SK-N-SH (cell line): ENCODE data around the gene STK35.

ENCODE experiments used
- CTCF ChIP-seq: fragments of 200-600 bp; sonication (generic); IDR thresholded peaks from 2 replicates; pipeline ENCODE4 v1.6.1; 2017; ENCODE audit warnings: antibody characterized with exemption, mild to moderate bottlenecking, moderate library complexity
- EZH2phosphoT487 ChIP-seq: fragments of 200-600 bp; sonication (generic); IDR thresholded peaks from 2 replicates; pipeline ENCODE4 v1.6.1; 2017; ENCODE audit warnings: low read depth, mixed run types, mild to moderate bottlenecking, antibody characterized with exemption, moderate library complexity, borderline replicate concordance
- JUND ChIP-seq: IDR thresholded peaks from 2 replicates; pipeline ENCODE4 v1.4.0; 2012
- REST ChIP-seq: IDR thresholded peaks from 2 replicates; pipeline ENCODE4 v1.6.1; 2012; ENCODE audit warnings: mild to moderate bottlenecking, low read depth, low read length, moderate library complexity
- RXRA ChIP-seq: IDR thresholded peaks from 2 replicates; pipeline ENCODE4 v1.4.0; 2012; ENCODE audit warnings: low read depth, mild to moderate bottlenecking, borderline replicate concordance
- TAF1 ChIP-seq: IDR thresholded peaks from 2 replicates; pipeline ENCODE4 v1.6.1; 2012; ENCODE audit warnings: low read depth, mild to moderate bottlenecking, low read length, moderate library complexity, borderline replicate concordance
- ZBTB33 ChIP-seq: IDR thresholded peaks from 2 replicates; pipeline ENCODE4 v1.4.0; 2012; ENCODE audit warnings: low read depth, borderline replicate concordance

- TF ChIP-seq TAF1: no peak
- no peak for TF ChIP-seq JUND
- no peak for TF ChIP-seq ZBTB33
- TF ChIP-seq RXRA: no peak
- no peak for TF ChIP-seq CTCF
- TF ChIP-seq REST: no peak
- no peak for TF ChIP-seq EZH2phosphoT487
These were observed 37.6 kb downstream of the STK35 start for GRCh38 chr20:2139250-2139649.
